Measurements from ENCODE around the gene PURA. TPM values are rescaled to one million over a fixed set of nuclear protein-coding genes. Genes with fewer than 3 reads are reported as not detected.
"Not testable (repeated sequence)": the region's sequence is repeated elsewhere in the genome, so short reads cannot be mapped to it uniquely, and the experiment has no call there.

PURA gene
- total RNA-seq, 2 experiments from 2014 or later, result 13.1 to 13.3 TPM

- CTCF ChIA-PET, result interaction anchor here (0.6 to 0.7 kb wide), 2 partner anchors 169 to 276 kb away, joined by 3 read pairs; no protein-coding TSS in a partner anchor
Measured at GRCh38 chr5:140148508-140148907, 34.6 kb downstream of the PURA start.

GRCh38 chr5:140150201-140150600 lies 36.3 kb downstream of the PURA start:
- POLR2A ChIA-PET, result no interaction called here
- CTCF ChIA-PET, result no interaction called here

More at GRCh38 chr5:140148508-140148907, 34.6 kb downstream of the PURA start:
- POLR2A ChIA-PET, result interaction anchor here (0.7 kb wide), 1 partner anchor 30 kb away, joined by 3 read pairs; no protein-coding TSS in a partner anchor

GRCh38 chr5:140151144-140152021 lies 37.5 kb downstream of the PURA start:
- ChIA-PET CTCF (no interaction called here), POLR2A (no interaction called here)

- ChIA-PET CTCF (interaction anchor here (3.3 kb wide), 1 partner anchor 8 kb away, joined by 13 read pairs; no protein-coding TSS in a partner anchor), POLR2A (no interaction called here)
Measured at GRCh38 chr5:140152022-140152999, 38.4 kb downstream of the PURA start.

DNA sequence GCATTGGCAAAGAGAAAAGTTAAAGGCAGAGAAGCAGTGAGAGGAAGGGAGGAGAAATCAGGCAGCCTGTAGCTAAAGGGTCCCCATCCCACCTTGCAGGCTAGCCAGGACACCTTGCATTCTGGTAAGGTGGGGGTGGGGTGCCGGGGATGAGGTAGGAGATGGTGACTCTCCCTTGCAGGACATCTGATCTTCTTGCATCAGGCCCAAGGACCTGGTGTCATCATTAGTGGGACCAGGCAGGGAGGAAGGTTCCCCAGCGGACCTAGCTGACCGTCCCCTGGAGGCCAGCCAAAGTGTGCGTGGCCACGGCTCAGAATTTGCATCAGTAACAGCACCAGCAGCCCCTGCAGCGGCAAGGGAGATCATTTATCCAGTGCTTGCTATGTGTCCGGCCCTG lies 39.3 kb downstream of the PURA start:
- CTCF ChIA-PET, result interaction anchor here (0.6 to 3.3 kb wide), 3 partner anchors 9 to 79 kb away, joined by 3 to 13 read pairs (median 4); no protein-coding TSS in a partner anchor
- POLR2A ChIA-PET, result no interaction called here

DNA sequence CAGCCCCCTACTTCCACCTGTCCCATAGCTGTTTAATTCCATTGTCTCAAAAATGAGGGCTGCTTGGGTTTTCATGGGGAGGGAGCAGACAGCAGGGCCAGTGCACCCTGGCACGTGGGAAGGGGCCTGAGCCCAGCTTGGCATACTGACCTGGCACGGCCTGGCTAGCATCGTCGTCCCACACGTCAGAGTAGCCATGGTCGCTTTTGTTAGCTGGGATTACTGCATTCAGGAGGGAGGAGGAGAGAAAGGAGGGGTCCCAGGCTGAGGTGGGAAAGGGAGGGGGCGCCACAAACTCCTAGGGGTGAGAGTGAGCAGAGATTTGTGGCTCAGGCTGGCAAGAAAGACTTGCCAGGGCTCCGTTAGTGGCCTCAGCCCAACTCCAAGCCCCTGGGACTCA lies 40.0 kb downstream of the PURA start:
- POLR2A ChIA-PET, result no interaction called here
- CTCF ChIA-PET, result interaction anchor here (0.6 to 3.3 kb wide), 4 partner anchors 8 to 79 kb away, joined by 3 to 13 read pairs (median 5); no protein-coding TSS in a partner anchor

- CTCF ChIA-PET, result interaction anchor here (1.0 to 3.3 kb wide), 4 partner anchors 9 to 18 kb away, joined by 3 to 13 read pairs (median 4); no protein-coding TSS in a partner anchor
- POLR2A ChIA-PET, result not testable (repeated sequence)
Measured at GRCh38 chr5:140154710-140155381, 40.9 kb downstream of the PURA start.

GRCh38 chr5:140157032-140157781 lies 43.3 kb downstream of the PURA start:
- ChIA-PET POLR2A (no interaction called here), CTCF (interaction anchor here (0.7 to 4.7 kb wide), 14 partner anchors 9 to 370 kb away, joined by 3 to 35 read pairs (median 3); partner anchors contain the start of gene PURA)

GRCh38 chr5:140159014-140159927 lies 45.4 kb downstream of the PURA start:
- POLR2A ChIA-PET, result no interaction called here
- CTCF ChIA-PET, result interaction anchor here (0.9 to 4.7 kb wide), 2 partner anchors 14 to 86 kb away, joined by 3 to 35 read pairs; no protein-coding TSS in a partner anchor

DNA sequence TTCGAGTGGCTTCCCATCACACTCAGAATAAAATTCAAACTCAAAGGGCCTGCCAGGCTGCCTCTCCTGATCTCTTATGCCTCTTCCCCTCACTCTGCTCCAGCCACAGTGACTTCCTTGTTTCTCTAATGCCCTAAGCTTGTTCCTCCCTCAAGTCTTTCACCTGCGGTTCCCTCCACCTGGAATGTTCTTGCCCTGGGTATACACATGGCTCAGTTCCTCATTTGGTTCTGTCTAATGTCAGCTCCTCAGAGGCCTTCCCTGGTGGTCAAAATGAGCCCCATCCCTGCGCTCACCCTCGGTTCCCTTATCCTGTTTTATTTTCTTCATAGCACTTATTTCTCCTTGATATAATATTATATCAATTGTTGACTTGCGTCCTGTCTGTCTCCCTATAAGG lies 48.4 kb downstream of the PURA start:
- POLR2A ChIA-PET, result no interaction called here

GRCh38 chr5:140162781-140163180 lies 48.9 kb downstream of the PURA start:
- CTCF ChIA-PET, result interaction anchor here (0.6 kb wide), 1 partner anchor 18 kb away, joined by 3 read pairs; no protein-coding TSS in a partner anchor
- POLR2A ChIA-PET, result no interaction called here

More for the DNA sequence above, 48.4 kb downstream of the PURA start:
- CTCF ChIA-PET, result interaction anchor here (0.7 kb wide), 2 partner anchors 92 to 300 kb away, joined by 4 read pairs; no protein-coding TSS in a partner anchor

- ChIA-PET CTCF (interaction anchor here (0.9 kb wide), 1 partner anchor 8 kb away, joined by 3 read pairs; no protein-coding TSS in a partner anchor), POLR2A (no interaction called here)
Measured at GRCh38 chr5:140165101-140165922, 51.4 kb downstream of the PURA start.

DNA sequence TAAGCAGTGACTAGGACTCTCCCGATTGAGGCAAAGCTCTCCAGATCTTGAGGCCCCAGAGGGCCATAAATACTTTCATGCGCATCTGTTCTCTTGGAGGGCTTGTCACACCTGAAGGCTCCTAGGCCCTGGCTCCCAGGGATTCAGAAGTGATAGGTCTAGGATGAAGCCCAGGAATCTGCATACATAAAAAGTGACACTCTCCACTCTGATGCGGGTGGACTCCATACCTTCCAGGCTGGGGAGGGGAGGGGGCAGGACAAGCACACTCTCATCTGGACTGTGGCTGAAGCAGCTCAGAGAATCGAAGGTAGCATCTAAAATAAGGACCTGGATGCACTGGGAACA lies 52.0 kb downstream of the PURA start:
- POLR2A ChIA-PET, result no interaction called here
- CTCF ChIA-PET, result interaction anchor here (0.9 kb wide), 1 partner anchor 9 kb away, joined by 3 read pairs; no protein-coding TSS in a partner anchor

- POLR2A ChIA-PET, result no interaction called here
- CTCF ChIA-PET, result no interaction called here
Measured at GRCh38 chr5:140166911-140167310, 53.0 kb downstream of the PURA start.

GRCh38 chr5:140168371-140168770 lies 54.5 kb downstream of the PURA start:
- POLR2A ChIA-PET, result no interaction called here
- CTCF ChIA-PET, result interaction anchor here (1.0 to 1.6 kb wide), 2 partner anchors 11 to 23 kb away, joined by 3 read pairs; no protein-coding TSS in a partner anchor

GRCh38 chr5:140169410-140169809 lies 55.5 kb downstream of the PURA start:
- CTCF ChIA-PET, result interaction anchor here (1.0 to 1.6 kb wide), 2 partner anchors 12 to 24 kb away, joined by 3 read pairs; no protein-coding TSS in a partner anchor
- POLR2A ChIA-PET, result no interaction called here
